ENCODE results near the gene LPP.

LPP gene

DNA sequence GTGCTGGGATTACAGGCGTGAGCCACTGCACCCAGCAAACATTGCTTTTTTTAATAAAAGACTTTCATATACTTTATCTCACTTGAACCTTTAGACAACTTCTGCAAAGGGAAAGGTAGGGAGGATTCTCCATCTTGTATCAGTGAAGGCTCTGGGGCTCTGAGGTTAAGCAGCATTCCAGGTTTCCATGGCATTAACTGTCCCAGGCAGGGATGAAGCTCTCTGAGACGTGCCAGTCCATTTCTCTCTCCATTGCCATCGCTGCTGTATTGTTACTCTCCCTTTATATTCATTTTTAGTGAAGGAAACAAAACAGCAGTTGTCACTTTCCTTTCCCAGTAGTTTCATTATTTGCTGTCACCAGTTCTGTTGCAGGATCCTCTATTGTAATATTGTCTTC is 342.4 kb downstream of the LPP start:
- no peak for DNase-seq

DNA sequence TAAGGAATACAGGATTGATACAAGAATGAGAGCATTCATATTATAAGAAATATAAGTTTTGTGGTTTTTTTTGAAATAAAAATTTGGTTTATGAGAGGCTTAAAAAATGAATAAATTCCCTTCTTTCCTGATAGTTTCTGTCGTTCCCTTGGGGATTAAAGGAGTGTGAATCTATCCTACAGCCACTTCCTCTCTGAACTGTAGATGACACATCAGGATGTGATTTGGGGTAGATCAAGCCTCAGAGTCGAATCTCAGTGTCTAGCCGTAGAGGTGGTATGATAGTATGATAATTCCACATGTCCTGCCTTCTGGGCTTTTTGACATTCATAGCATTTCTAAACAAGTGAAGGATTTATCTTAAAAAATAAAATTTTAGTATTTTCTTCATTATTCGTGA is 343.1 kb downstream of the LPP start:
- no peak for DNase-seq

- DNase-seq: no peak
Observed at GRCh38 chr3:188503647-188504046, 349.7 kb downstream of the LPP start.

- DNase-seq: no peak
Observed at GRCh38 chr3:188505151-188505550, 351.2 kb downstream of the LPP start.

DNA sequence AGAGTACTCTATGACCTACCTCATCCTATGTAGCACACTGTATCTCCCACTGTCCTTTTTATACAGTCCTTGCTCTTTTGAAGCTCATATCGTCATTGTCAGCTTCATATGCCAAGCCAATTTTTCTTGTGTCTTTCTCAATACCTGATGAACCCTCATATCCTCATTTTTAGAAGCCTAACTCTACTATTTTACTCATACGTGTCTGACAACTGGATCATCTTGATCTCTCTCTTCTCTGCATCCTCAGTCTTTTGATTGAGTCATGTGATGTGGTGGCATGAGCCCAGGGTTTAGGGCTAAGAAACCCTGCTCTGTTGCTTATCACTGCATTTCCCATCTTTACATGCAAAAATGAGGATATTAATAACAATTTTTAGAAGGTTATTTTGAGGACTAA is 352.0 kb downstream of the LPP start:
- no peak for DNase-seq

- no peak for DNase-seq
Observed at GRCh38 chr3:188506446-188506845, 352.5 kb downstream of the LPP start.

DNA sequence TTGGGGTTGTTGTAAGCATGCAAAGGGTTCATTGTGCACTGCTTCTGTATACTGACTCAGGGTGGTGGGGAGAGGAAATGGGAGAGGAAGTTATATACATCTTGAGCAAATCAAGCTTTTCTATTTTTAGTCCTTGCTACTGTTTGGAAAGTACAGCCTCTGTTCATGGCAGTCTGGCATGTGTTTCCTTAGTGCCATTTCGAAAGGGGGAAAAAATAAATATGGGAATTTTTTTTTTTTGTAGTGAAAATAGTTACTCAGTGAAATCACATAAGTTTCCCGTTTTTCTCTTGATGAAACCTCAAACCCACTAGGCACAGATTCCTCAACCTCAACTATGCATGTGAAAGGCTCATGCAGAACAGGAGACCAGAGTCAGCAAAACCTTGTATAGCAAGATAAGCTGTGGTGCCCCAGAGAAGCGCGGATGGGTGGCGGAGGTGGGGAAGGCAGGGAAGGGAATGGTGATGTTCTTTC is 353.3 kb downstream of the LPP start:
- no peak for DNase-seq

GRCh38 chr3:188508454-188508853 is 354.5 kb downstream of the LPP start:
- DNase-seq: no peak

GRCh38 chr3:188509316-188509715 is 355.4 kb downstream of the LPP start:
- no peak for DNase-seq

- DNase-seq: no peak
Observed at GRCh38 chr3:188510366-188510765, 356.4 kb downstream of the LPP start.

DNA sequence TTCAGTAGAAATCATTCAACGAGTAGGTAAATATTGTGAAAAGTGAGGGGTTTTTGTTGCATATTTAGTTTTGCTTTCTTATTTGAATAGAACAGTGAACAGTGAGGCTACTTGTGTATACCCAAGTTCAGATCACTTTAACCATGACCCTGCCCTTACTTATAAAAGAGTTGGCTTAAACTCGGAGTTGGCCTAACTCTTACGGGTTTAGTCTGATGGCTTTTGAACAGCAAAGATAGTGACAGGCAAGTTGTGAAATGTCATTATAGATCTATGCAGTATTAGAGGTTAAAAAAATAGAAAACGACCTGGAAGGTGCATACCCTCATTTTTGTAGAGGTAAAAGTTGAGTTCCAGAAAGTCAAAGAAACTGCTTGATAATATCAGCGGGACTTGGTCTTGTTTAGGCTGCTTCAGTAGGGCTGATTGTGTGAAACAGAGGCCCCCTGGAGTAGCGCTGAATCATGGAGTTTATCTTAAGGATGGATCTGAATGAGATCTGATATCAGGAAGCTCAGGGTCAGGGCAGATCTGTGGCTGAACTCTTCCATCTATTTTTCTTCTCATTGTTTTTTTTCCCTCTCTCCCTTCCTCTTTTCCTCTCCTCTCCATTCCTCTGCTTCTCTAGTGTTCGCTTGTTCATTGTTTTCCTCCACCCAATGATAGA is 359.8 kb downstream of the LPP start:
- no peak for DNase-seq

GRCh38 chr3:188516515-188516914 is 362.6 kb downstream of the LPP start:
- DNase-seq: no peak

GRCh38 chr3:188518416-188518815 is 364.5 kb downstream of the LPP start:
- no peak for DNase-seq

GRCh38 chr3:188518835-188519452 is 365.0 kb downstream of the LPP start:
- no peak for DNase-seq

GRCh38 chr3:188520466-188520865 is 366.5 kb downstream of the LPP start:
- DNase-seq: no peak

DNA sequence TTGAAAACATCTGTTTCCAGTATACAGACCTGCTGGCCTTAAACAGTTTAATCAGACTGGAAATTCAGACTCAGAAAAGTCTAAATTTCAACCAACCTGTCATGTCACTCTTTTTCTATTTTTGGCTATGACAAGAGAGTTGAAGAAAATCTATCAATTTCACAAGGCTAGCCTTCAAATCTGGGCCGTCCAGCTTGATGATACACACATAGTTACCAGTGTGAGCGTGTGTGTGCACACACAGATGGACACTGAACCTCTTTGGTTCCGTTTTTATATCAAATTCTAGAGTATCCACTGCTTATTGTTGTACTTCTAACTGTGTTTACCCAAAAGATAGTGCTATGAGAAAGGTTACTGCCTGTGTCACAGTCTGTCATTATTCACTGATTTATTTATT is 368.2 kb downstream of the LPP start:
- no peak for DNase-seq

GRCh38 chr3:188523291-188523690 is 369.3 kb downstream of the LPP start:
- no peak for DNase-seq

- DNase-seq: no peak
Observed at GRCh38 chr3:188524052-188524451, 370.1 kb downstream of the LPP start.

- DNase-seq: no peak
Observed at GRCh38 chr3:188526057-188526456, 372.1 kb downstream of the LPP start.

- DNase-seq: no peak
Observed at GRCh38 chr3:188527389-188527788, 373.4 kb downstream of the LPP start.

GRCh38 chr3:188528396-188528795 is 374.4 kb downstream of the LPP start:
- DNase-seq: no peak

DNA sequence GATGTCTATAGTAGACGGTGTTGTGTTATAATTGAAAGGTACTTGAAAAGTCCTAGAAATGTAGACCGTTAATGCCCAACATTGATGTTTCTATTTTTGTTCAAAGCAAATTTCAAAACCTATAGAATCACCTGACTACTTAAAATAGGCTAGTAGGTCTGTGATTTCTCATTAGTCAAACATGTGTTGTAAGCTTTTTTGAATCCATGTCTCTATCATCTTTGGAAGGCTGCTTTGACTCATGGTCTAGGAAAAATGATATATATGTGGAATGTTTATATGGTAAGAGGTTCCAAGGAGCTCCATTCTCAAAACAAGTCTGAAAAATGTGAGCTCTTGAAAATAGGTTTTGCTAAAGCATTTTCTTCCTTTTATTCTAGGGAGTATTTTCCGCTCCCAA is 375.3 kb downstream of the LPP start:
- DNase-seq: no peak

GRCh38 chr3:188530226-188530625 is 376.3 kb downstream of the LPP start:
- DNase-seq: no peak

DNA sequence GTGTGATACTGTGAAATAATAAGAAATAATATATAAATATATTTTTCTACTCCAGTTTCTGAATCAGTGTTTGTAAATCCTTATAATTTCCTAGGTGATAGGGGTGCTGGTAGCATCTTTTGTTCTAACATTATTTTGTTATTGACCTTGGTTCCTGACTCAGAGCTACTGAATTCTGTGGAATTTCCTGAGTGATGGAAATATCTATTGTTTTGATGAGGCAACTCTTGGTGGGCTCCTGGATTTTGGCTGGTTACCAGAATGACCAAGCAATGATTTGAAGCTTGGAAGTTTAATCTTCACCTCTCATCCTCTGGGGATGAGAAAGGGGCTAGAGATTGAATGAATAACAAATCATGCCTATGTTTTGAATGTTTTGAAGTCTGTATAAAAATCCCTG is 377.3 kb downstream of the LPP start:
- no peak for DNase-seq

GRCh38 chr3:188533172-188533571 is 379.2 kb downstream of the LPP start:
- no peak for DNase-seq

Data from GOT3 (cell line).